Muscle layer of colon (tissue), 2 donors: Measurements from ENCODE around the gene SLC17A7.

Source experiments
- H3K27ac ChIP-seq: one replicate; pipeline ENCODE4 v1.7.0; 2013; ENCODE audit warnings: low read depth, mild to moderate bottlenecking, low read length, moderate library complexity
- H3K27me3 ChIP-seq, 2 donors: one replicate each; pipeline ENCODE4 v1.7.0; 2013; ENCODE audit warnings: low read length in 2 of 2, mild to moderate bottlenecking in 2 of 2; ENCODE audit not compliant: insufficient read depth in 2 of 2, control insufficient read depth in 1 of 2
- H3K36me3 ChIP-seq: one replicate; pipeline ENCODE4 v1.7.0; 2013; ENCODE audit warnings: mild to moderate bottlenecking, low read length; ENCODE audit not compliant: insufficient read depth
- H3K4me1 ChIP-seq: one replicate; pipeline ENCODE4 v1.7.0; 2013; ENCODE audit warnings: mild to moderate bottlenecking, low read length; ENCODE audit not compliant: insufficient read depth
- H3K4me3 ChIP-seq, 2 donors: one replicate each; pipeline ENCODE4 v1.7.0; 2013; ENCODE audit warnings: low read length in 2 of 2, low read depth in 1 of 2, mild to moderate bottlenecking in 1 of 2, moderate library complexity in 1 of 2
- H3K9ac ChIP-seq: one replicate; pipeline ENCODE4 v1.7.0; 2013; ENCODE audit warnings: low read length
- H3K9me3 ChIP-seq: one replicate; pipeline ENCODE4 v1.7.0; 2013; ENCODE audit warnings: mild to moderate bottlenecking, low read length
- donor health status: abdominal sarcoma.
- donor health status: Adenocarcinoma of cecum.

Gene SLC17A7

GRCh38 chr19:49441210-49441959, at the start of gene SLC17A7:
SLC17A7 (minus strand) TSS chr19:49441527; CDS start chr19:49441379, 148 bp downstream.
- H3K9me3 ChIP-seq: no peaks in the 10 kb centered on the region
- peaks cover 23 to 65% of the 10 kb centered on the region in 2 donors for H3K27me3 ChIP-seq
- H3K4me1 ChIP-seq: no peaks in the 10 kb centered on the region
- H3K27ac ChIP-seq: no peak within 1 kb of the TSS
- no peak within 1 kb of the TSS for H3K9ac ChIP-seq
- no peak within 1 kb of the TSS for H3K4me3 ChIP-seq
- H3K36me3 ChIP-seq: peaks cover under 1% of the 10 kb centered on the region

DNA sequence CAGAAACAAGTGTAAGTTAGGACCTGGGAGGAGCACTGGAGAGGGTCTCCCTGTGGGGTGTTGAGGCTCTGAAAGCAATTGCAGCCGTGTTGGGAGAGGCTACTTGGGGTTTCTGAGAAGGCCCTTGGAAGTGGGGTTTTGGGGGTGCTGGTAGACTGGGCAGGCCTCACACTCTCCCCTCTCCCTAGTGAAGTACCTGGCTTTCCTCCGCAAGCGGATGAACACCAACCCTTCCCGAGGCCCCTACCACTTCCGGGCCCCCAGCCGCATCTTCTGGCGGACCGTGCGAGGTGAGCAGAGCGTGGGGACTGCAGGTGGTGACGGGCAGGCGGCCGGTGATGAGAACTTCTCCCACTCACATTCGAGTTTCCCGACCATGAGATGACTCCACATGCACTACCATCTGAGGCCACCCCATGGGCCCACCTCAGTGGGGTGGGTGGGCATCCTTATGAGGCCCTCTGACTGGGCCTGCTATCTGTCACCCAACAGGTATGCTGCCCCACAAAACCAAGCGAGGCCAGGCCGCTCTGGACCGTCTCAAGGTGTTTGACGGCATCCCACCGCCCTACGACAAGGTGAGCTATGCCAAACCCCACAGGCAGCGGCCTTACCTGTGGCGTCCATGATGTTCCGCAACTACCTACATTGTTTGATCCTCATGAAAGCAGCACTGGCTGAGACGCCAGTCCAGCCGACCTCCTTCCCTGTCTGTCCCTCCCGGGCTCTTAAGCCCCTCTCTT, 49.1 kb upstream of the SLC17A7 start:
- Histone ChIP-seq H3K27me3 (no peaks in the 10 kb centered on the region), H3K4me3 (peak overlapping the region in 1 of 2 donors; percentile 100), H3K9me3 (no peaks in the 10 kb centered on the region), H3K36me3 (peaks cover 42% of the 10 kb centered on the region), H3K27ac (no peak overlapping the region), H3K9ac (no peak overlapping the region), H3K4me1 (peaks cover 24% of the 10 kb centered on the region)

- H3K9ac ChIP-seq: peak overlapping the region; percentile 98
- peak overlapping the region in 1 of 2 donors; percentile 100 for H3K4me3 ChIP-seq
- H3K9me3 ChIP-seq: no peaks in the 10 kb centered on the region
- H3K27ac ChIP-seq: peak overlapping the region; percentile 94
- no peaks in the 10 kb centered on the region for H3K27me3 ChIP-seq
- peaks cover 24% of the 10 kb centered on the region for H3K4me1 ChIP-seq
- peaks cover 42% of the 10 kb centered on the region for H3K36me3 ChIP-seq
Measured at GRCh38 chr19:49489601-49490167, 48.4 kb upstream of the SLC17A7 start.

GRCh38 chr19:49488863-49489537, 47.7 kb upstream of the SLC17A7 start:
- Histone ChIP-seq H3K36me3 (peaks cover 42% of the 10 kb centered on the region), H3K9me3 (no peaks in the 10 kb centered on the region), H3K27me3 (no peaks in the 10 kb centered on the region), H3K9ac (peak overlapping the region; percentile 98), H3K4me1 (peaks cover 24% of the 10 kb centered on the region), H3K27ac (peak overlapping the region; percentile 94), H3K4me3 (peak overlapping the region; percentile 12 to 100)

DNA sequence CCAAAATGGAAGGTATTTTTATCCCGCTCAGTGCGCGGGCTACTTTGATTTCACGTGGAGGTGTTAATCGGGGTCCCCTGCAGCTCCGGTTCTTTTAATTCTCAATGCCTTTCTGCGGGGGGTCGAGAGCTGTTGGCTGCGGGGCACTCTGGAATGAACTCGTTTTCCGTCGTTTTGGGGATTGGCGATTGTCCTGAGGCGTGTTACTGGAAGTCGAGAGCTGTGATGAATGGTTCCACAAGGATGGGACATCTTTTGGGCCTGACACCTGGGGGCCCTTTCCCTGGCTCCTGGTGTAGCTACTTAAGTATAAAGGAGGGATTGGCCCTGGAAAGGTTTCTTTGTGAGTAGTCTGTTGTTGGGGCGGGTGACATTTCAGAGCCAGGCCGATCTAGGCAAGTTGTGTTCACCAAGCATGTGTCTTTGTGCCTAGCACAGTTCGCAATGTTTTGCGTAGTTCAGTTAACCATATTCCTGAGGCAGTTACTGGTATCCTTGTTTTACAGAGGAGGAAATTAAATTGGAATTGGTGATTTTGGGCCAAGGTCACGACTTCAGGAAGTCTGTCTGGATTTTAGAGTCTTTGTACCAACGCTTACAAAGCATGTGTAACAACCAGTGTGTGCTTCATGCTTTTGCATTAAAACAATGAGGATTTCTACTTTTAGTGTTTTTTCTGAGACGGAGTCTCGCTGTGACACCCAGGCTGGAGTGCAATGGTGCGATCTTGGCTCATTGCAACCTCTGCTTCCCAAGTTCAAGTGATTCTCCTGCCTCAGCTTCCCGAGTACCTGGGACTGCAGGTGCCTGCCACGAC, 46.9 kb upstream of the SLC17A7 start:
- Histone ChIP-seq H3K4me3 (peak overlapping the region; percentile 53 to 100), H3K27me3 (no peaks in the 10 kb centered on the region), H3K9me3 (no peaks in the 10 kb centered on the region), H3K9ac (peak overlapping the region; percentile 98), H3K36me3 (peaks cover 42% of the 10 kb centered on the region), H3K27ac (peak overlapping the region; percentile 94), H3K4me1 (peaks cover 24% of the 10 kb centered on the region)

DNA sequence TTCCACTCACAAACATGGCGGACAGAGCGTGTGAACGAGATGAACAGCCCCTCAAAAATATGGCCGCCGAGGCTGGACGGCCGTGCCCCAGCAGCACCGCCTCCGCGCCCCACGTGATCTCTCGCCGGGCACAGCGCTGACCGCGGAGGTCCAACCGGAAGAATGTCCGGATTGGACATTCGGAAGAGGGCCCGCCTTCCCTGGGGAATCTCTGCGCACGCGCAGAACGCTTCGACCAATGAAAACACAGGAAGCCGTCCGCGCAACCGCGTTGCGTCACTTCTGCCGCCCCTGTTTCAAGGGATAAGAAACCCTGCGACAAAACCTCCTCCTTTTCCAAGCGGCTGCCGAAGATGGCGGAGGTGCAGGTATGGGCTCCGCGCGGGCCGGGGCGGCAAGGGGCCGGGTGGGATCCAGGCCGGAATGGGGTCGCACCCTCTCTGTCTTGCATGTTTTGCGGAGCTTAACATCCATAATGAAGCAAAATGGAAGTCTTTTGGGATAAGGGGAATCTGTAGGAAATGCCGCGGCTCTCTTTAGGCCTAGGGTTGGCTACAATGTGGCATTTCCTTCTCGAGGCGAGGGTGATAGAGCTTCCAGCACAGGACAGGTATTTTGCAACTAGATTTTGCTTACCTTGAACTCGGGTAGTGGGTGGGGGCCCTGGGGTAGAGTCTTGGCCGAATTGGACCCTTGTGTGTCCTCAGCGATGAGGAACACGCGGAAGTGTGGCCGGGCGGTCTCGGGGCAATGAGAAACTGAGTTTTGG, 46.1 kb upstream of the SLC17A7 start, which contains the start of gene RPL13A:
Gene RPL13A, plus strand, starts transcription at position 332 of the 769 bp plus-strand sequence. Its CDS starts 22 bp downstream, at position 354.
- H3K36me3 ChIP-seq: peaks cover 34% of the 10 kb centered on the region

GRCh38 chr19:49486710-49487276, 45.5 kb upstream of the SLC17A7 start:
- peaks cover 24% of the 10 kb centered on the region for H3K4me1 ChIP-seq
- H3K36me3 ChIP-seq: peaks cover 28% of the 10 kb centered on the region
- H3K27ac ChIP-seq: peak overlapping the region; percentile 83
- H3K9ac ChIP-seq: no peak overlapping the region
- H3K4me3 ChIP-seq: peak overlapping the region in 1 of 2 donors; percentile 29
- H3K27me3 ChIP-seq: no peaks in the 10 kb centered on the region
- no peaks in the 10 kb centered on the region for H3K9me3 ChIP-seq

More for the DNA sequence above, 46.1 kb upstream of the SLC17A7 start, which contains the start of gene RPL13A:
- peak within 1 kb of the TSS; percentile 94 for H3K27ac ChIP-seq
- H3K4me1 ChIP-seq: peaks cover 24% of the 10 kb centered on the region
- H3K9me3 ChIP-seq: no peaks in the 10 kb centered on the region
- peak within 1 kb of the TSS; percentile 98 for H3K9ac ChIP-seq
- H3K27me3 ChIP-seq: no peaks in the 10 kb centered on the region
- peak within 1 kb of the TSS; percentile 53 to 100 for H3K4me3 ChIP-seq

- Histone ChIP-seq H3K36me3 (peaks cover 22% of the 10 kb centered on the region), H3K27ac (no peak overlapping the region), H3K4me1 (peaks cover 24% of the 10 kb centered on the region), H3K27me3 (no peaks in the 10 kb centered on the region), H3K9ac (no peak overlapping the region), H3K4me3 (no peak overlapping the region), H3K9me3 (no peaks in the 10 kb centered on the region)
Measured at GRCh38 chr19:49486232-49486631, 44.9 kb upstream of the SLC17A7 start.

GRCh38 chr19:49481020-49481683, 39.8 kb upstream of the SLC17A7 start:
- Histone ChIP-seq H3K27ac (no peak overlapping the region), H3K9me3 (no peaks in the 10 kb centered on the region), H3K4me3 (no peak overlapping the region), H3K9ac (no peak overlapping the region), H3K4me1 (no peaks in the 10 kb centered on the region), H3K27me3 (no peaks in the 10 kb centered on the region), H3K36me3 (no peaks in the 10 kb centered on the region)
